ENCODE results near the gene GRIK4.

DNA sequence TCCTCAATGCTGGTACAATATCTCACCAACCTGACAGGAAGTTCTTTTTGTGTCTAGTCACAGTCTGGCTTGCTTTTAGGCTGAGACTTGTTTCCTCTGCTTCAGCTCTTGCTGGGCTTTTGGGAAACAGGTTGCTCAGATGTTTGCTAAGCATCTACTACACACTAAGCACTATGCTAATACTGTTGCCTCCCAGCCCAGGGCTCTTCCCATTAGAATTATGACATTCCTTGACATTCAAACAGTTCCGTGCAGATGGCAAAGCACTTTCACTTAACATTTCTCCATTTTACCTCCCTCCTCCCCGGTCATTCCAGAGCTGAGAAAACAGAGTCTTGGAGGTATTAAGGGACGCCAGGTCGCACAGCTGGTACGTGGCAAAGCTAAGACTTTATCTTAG, 311.6 kb downstream of the GRIK4 start:
- TF ChIP-seq, protein P1, sequence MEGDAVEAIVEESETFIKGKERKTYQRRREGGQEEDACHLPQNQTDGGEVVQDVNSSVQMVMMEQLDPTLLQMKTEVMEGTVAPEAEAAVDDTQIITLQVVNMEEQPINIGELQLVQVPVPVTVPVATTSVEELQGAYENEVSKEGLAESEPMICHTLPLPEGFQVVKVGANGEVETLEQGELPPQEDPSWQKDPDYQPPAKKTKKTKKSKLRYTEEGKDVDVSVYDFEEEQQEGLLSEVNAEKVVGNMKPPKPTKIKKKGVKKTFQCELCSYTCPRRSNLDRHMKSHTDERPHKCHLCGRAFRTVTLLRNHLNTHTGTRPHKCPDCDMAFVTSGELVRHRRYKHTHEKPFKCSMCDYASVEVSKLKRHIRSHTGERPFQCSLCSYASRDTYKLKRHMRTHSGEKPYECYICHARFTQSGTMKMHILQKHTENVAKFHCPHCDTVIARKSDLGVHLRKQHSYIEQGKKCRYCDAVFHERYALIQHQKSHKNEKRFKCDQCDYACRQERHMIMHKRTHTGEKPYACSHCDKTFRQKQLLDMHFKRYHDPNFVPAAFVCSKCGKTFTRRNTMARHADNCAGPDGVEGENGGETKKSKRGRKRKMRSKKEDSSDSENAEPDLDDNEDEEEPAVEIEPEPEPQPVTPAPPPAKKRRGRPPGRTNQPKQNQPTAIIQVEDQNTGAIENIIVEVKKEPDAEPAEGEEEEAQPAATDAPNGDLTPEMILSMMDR (IDR thresholded peaks at IDR 0.05; ENCODE audit: low read length) = no peak
- TF ChIP-seq EZH2 (IDR thresholded peaks at IDR 0.05; ENCODE audit: borderline replicate concordance, low read length) = no peak

Measured in OCI-LY1 (cell line).